ENCODE measurements around the gene TNFAIP8L1. TPM values are rescaled to one million over a fixed set of nuclear protein-coding genes. Genes with fewer than 3 reads are reported as not detected.
A peak's percentile ranks its signal among the peaks of the same experiment; 100 is the strongest.

Gene TNFAIP8L1
- total RNA-seq, 1 experiment from 2014 or later, result 22.2 TPM

- CTCF ChIA-PET, result interaction anchor here (0.6 to 3.3 kb wide), 18 partner anchors 8 to 369 kb away, joined by 3 to 29 read pairs (median 4); partner anchors contain the start of genes FEM1A and PLIN5
- peaks cover 13% of the 10 kb centered on the region for H3K79me2 ChIP-seq (ENCODE audit: insufficient read depth, low read length)
- RAD21 ChIA-PET (ENCODE audit: low non-redundant PET in 1 of 2, low total read pairs in 2 of 2, uncharacterized antibody in 2 of 2, unreplicated experiment in 2 of 2), result interaction anchor here in 1 of 2 experiments (1.1 kb wide), 1 partner anchor 68 kb away, joined by 4 read pairs; no protein-coding TSS in a partner anchor
- H3K27me3 ChIP-seq (ENCODE audit: insufficient read depth, low read length), result no peaks in the 10 kb centered on the region
- BruUV-seq (replicated peaks), result no TSS peak
- peak overlapping the region; percentile 58 for H3K9ac ChIP-seq (ENCODE audit: low read length)
- no peak for DNase-seq (ENCODE audit: low read depth, low spot score)
- no peaks in the 10 kb centered on the region for H3K9me2 ChIP-seq (ENCODE audit: insufficient read depth)
- no peaks in the 10 kb centered on the region for H3K36me3 ChIP-seq (ENCODE audit: control insufficient read depth in 1 of 2, insufficient read depth in 2 of 2, low read length in 2 of 2)
- H3K4me3 ChIP-seq (replicated peaks in 1 of 2; ENCODE audit: low read depth in 1 of 2, low read length in 2 of 2), result peak overlapping the region; percentile 37 to 55
- H3K9me3 ChIP-seq (ENCODE audit: control insufficient read depth in 1 of 2, insufficient read depth in 1 of 2, low read depth in 1 of 2, low read length in 2 of 2), result no peaks in the 10 kb centered on the region
- no peak for ATAC-seq
- intact Hi-C loops (cut with micrococcal nuclease), result loop anchor here (1.0 to 2.0 kb wide), 2 partner anchors 77 to 113 kb away; no protein-coding TSS in a partner anchor
- H4K20me1 ChIP-seq (ENCODE audit: insufficient read depth), result no peaks in the 10 kb centered on the region
- no peak for TF ChIP-seq SIN3A (IDR thresholded peaks at IDR 0.05; ENCODE audit: low read depth)
- no peak for TF ChIP-seq CTCF (IDR thresholded peaks at IDR 0.05 in 2 of 3, conservative IDR thresholded peaks at IDR 0.05 in 1 of 3; ENCODE audit: borderline replicate concordance in 1 of 3, insufficient read depth in 1 of 3, low read depth in 2 of 3, low read length in 2 of 3)
- TF ChIP-seq YY1 (IDR thresholded peaks at IDR 0.05; ENCODE audit: extremely low read depth, insufficient replicate concordance, low read depth, low read length), result no peak
- no peak for TF ChIP-seq EZH2phosphoT487 (IDR thresholded peaks at IDR 0.05; ENCODE audit: borderline replicate concordance)
- no peak for TF ChIP-seq CBX3 (IDR thresholded peaks at IDR 0.05; ENCODE audit: low read depth)
- no peak for TF ChIP-seq SP1 (IDR thresholded peaks at IDR 0.05; ENCODE audit: low read depth)
- TF ChIP-seq ZFX (IDR thresholded peaks at IDR 0.05), result no peak
- peaks cover 32 to 57% of the 10 kb centered on the region in 2 experiments for H3K4me1 ChIP-seq (ENCODE audit: control insufficient read depth in 1 of 2, insufficient read depth in 2 of 2, low read length in 2 of 2)
- peak overlapping the region; percentile 90 for H3K4me2 ChIP-seq (ENCODE audit: low read length)
- H2AFZ ChIP-seq (ENCODE audit: low read depth, low read length, poor library complexity, severe bottlenecking), result peak overlapping the region; percentile 87
- POLR2A ChIA-PET, result interaction anchor here (1.6 kb wide), 1 partner anchor 164 kb away, joined by 4 read pairs; the partner anchor contains the start of gene HDGFL2
- H3K27ac ChIP-seq (ENCODE audit: low read depth, low read length), result peak overlapping the region; percentile 44; the same call in 1 of the 2 replicates
Measured at GRCh38 chr19:4635754-4636116, 3.6 kb upstream of the TNFAIP8L1 start.

All from HCT116 (cell line).